DOHH2 (cell line): ENCODE results near the gene GNAO1.

Experiments
- CTCF ChIP-seq: fragments of 200-600 bp; sonication (generic); IDR thresholded peaks from one replicate; pipeline ENCODE4 v1.5.1; 2014; ENCODE audit warnings: antibody characterized with exemption, mild to moderate bottlenecking, low read depth, low read length; ENCODE audit not compliant: poor library complexity, severe bottlenecking
- EZH2phosphoT487 ChIP-seq: fragments of 200-600 bp; sonication (generic); IDR thresholded peaks from 2 replicates; pipeline ENCODE4 v1.6.1; 2017; ENCODE audit warnings: borderline replicate concordance, mild to moderate bottlenecking, antibody characterized with exemption, low read length, moderate library complexity, mixed read lengths

GRCh38 chr16:56340416-56340815 lies 149.1 kb downstream of the GNAO1 start:
- TF ChIP-seq EZH2phosphoT487 (no peak), CTCF (no peak)
